GM19043 (cell line): Measurements from ENCODE around the gene CDC42BPB.

ENCODE experiments used
- ATAC-seq: cut with Tn5 transposase; IDR thresholded peaks from one replicate; pipeline ENCODE4 v1.9.1; 2021; ENCODE audit warnings: low read depth; ENCODE audit not compliant: unreplicated experiment

CDC42BPB gene

DNA sequence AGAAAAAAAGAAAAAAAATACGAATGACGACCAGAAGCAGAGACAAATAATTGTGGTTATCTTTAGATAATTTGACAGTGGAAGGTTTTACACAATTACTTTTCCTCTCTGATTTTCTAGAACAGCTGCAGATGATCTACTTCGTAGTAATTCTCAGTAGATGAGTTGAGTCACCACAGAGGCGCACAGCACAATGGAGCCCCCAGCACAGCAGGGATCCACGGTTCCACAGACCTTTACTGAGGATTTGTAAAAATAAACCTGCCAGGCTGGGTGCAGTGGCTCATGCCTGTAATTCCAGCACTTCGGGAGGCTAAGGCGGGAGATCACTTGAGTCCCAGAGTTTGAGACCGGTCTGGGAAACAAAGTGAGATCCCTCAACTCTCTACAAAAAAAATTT, 105.5 kb downstream of the CDC42BPB start:
- no peak for ATAC-seq

DNA sequence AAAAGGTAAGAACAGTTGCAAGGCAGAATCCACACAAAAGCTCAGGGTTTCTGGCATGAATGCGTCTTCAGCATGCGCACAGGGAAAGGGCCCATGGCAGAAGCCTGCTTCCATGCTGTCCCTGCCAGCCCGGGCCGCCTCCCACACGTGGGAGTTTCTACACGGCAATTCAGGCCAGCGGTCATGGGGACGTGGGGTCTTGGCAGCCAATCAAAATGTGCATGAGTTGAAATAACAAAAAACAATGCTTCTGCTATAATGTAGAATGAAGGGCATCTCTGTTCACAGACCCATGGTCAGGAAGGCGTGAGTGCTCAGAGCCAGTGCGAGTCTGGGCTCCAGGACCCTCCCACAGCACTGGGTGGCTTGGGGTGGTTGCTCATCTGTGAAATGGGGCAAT, 106.3 kb downstream of the CDC42BPB start:
- ATAC-seq: no peak

DNA sequence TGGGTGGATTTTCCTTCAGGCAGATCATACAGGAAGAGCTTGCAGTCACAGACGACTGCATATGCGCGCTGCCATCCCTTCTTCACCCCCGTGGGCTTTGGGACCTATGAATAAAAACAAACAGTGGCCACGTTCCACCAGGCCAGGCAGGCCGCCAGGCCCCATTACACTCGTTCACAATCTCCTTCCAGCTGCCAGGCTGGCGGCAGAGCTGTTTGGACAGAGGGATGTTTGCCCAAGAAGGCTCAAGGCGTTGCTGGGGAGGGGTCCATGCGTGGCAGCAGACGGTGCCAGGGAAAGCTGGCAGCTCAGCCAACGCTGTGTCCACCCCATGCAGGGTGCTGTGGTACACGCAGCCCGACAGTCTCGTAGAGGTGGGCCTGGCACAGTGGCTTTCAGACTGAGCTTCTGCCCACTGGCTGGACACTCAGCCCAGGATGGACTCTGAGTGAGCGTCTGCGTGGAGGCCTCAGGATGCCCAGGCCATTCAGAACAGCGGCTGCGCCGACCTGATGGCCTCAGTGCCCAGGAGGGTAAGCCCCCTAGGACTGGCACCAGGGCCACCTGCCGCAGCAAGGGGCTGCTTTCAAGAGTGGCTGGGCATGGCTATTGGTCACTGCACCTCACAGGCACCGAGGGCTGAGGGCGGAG, 107.4 kb downstream of the CDC42BPB start:
- ATAC-seq: no peak

DNA sequence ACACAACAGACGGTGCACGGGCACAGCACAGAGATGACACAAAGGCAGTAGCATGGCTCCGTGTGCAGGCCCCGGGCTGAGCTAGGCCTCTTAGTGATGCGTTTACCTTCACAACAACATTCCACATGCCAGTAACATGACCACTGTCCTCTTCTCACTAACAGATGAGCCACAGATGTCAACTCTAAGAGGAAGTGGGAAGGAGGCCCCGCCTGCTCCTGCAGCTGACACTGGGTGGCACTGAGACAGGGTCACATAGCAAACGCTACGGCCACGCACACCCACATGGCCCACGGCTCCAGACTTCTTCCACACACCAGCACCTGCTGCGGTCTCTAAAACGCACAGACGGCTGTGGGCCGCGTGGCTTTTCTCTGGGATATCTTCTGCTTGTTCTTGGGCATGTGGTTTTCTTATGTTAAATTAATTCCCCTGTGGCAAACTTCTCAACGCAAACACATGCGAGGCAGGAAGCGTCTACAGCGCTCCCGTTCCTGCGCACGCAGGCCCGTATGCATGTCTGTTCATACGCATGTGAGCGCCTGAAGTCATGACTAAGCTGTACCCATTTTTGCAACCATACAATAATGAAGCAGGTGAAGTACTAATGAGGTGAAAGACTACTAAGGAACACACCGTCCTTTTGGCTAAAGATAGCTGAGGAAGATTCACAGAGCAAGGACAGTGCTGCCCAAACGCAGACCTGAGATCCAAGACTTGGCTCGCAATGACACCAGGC, 108.1 kb downstream of the CDC42BPB start:
- ATAC-seq: no peak

DNA sequence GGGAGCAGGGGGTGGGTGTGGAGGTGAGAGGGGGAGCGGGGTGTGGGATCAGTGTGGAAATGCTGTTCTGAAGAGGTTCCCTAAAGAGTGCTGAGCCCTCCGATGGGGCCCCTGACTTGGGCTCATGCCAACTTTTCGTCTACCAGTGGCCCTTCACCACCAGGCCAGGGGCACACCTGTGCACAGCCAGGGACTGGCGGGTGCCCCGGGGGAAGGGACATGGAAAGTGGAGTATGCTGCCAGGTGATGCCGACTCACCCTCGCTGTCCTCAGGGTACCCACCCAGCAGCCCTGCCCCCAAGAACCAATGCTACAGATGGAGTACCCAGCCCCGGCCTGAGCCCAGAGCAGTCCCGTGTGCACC, 108.7 kb downstream of the CDC42BPB start:
- ATAC-seq: no peak

DNA sequence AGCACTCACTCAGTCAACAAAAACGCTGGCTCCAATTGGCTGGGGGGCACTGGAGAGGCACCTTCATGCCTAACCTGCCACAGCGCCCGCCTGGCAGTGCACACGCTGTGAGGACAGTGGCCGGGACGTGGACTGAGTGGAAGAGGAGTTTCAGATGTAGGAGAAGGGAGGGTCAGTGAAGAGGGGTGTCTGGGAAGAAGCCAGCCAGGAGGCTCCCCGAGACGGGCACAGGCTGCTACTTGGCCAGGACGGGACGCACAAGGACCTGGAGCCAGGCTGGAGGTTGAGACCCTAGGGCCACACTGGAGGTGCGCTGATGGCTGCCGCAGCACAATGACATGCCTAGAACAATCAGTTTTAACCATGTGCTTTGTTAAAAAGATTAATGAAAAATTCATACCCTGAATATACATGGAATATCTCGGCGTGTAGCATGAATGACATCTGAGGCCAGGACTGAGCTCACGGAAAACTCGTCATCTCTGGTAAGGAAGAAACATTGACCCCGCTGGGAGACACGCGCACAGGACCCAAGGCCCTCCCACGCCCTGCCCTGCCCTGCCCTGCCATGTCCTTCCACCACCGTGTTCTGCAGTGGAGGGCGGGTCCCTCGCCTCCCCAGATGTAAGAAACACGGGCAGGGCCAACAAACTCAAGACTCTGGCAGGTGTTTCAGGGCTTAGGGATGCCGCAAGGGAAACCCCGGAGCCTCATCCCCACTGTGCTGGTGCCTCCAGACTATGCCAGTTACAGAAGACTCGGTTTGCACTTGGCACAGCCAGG, 109.8 kb downstream of the CDC42BPB start:
- ATAC-seq: no peak

DNA sequence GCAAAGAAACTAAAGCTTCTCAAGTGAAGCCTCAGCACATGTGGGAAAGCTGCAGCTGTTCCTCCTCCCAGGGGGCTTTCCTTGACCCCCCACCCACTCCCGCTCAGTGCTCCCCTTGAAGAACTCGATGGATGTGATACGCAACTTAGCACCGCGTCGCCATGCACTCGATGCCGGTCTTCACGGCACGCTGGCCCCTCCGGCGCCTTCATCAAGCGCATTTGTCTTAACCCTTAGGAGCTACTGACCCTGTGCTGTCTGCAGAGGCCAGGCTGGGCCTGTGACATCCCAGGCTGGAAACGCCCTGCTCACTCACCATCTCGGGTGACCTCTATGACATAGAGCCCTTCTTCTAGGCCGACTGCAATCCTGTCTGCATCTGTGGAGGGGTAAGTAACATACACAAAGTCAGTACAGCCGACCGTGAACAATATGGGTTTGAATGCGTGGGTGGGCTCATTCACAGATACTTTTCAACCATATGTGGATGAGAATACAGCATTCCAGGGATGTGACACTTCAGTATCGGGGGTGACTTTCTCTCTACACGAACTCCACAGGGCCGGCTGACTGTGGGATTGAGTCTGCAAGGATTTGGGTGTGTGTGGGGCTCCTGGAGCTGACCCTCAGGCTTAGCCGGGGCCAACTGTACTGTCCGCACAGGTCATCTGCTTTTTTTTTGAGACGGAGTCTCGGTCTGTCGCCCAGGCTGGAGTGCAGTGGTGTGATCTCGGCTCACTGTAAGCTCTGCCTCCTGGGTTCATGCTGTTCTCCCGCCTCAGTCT, 111.8 kb downstream of the CDC42BPB start:
- no peak for ATAC-seq

DNA sequence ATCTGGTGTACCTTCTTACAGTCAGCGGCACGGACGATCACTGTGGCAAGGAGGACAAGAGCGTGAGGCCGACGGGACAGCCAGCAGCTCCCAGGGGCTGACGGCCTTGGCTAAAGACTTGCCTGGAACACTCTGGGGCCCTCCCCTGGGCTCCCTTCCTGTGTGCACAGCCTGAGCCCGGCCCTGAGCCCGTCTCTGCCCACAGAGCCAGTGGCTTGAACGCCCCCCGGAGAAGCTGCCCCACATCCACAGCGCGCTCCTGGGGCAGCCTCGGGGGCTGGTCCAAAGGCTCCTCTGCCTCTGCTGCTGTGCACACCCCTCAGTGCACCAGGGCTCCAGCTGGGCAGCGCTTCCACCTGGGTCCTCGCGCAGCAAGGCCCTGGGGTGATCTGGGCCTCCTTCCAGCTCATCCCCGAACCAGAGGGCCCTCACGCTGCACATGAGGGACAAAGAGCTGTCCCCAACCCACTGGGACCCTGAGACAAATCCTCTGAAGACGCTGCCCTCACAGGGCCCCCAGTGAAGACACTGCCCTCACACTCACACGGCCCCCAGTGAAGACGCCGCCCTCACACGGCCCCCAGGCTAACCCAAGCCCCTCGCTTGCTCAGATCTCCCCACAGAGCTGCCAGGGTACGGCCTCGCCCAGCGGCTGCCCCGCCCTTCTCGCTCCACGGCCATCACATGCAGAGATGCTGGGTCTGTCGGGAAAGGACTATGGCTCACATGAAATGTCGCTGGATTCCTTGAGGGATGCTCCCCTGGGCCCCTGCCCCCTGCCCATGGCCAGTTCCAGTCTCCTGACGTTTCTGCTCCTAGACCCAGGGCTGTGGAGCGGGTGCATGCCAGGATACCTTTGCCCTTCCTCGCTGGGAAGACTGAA, 112.7 kb downstream of the CDC42BPB start:
- no peak for ATAC-seq

DNA sequence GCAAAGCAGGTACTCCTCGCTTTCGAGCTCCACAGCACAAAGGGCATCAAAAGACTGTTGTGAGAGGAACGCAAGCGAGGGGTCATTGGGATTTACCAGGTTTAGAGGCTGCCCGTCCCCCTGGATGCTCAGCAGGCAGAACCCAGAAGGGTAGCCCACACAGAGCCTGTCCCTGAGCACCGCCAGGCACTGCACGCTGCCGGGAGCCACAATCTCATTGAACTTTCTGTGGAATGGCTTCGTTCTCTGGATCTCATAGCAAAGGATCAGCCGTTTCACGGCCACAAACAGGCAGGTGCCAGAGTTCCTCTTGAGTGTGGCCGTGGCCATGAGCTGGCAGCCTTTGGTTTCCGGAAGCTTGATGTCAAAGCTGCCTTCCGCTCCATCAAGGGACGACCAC, 113.4 kb downstream of the CDC42BPB start:
- no peak for ATAC-seq

DNA sequence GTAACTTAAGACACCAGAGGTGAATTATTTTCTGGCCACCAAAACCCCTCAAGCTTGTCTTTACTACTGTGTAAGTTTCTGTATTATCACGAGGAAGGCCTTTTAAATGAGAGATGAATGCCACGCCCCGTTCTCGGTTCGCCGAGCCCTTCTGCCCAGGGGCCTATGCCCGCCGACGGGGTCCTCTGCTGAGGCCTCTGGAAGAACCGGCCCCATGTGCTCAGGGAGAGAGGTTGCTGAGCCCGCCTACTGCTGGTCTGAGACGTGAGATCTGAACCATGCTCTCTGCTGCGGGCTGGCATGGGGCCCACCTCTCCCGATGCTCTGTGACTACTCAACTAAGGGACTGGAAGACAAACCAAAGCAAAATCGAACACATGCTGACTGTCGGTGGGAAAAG, 113.9 kb downstream of the CDC42BPB start:
- no peak for ATAC-seq

DNA sequence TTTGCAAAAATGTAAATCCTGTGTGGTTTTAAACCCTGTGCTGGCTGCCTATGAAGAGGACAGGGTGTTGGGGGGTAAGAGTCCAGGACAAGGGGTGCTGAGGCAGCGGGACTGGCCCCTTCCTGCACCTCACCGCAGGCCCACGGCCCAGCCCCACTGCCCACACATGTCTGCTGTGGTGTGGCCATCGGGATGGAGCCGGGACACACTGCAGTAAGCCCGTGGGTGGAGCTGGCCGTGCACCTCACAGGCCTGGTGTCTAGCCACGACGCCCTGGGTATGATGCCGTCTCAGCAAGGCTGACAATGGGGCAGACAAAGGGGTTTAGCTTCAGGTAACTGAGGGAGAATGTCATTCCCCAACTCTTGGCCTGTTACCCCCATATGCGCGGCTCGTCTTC, 115.3 kb downstream of the CDC42BPB start:
- ATAC-seq: no peak

DNA sequence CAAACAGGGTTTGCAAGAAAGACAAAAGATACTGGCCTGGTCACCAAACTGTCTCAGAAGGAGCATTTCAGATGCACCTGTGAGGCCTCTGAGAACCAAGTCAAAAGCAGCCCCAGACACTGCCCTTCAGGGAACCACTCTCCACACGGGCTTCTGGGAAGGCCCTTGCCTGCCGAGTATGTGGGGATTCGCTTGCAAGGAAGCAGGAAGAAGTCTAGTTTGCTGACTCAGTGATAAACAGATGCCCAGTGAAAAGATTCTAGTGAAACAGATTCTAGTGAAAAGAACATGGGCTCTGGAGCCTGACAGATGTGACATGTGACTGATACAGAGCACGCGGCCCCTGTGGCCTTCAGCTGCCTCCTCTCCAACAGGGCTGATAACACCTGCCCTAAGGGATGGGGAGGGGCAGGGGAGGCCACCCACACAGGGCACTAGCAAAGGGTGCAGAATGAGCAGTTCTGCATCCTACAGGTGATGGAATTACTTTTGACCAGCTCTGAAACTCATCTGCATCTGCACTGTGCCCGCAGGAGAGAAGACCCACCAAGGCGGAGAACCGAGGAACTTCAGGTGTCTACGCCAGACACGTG, 115.8 kb downstream of the CDC42BPB start:
- ATAC-seq: no peak

DNA sequence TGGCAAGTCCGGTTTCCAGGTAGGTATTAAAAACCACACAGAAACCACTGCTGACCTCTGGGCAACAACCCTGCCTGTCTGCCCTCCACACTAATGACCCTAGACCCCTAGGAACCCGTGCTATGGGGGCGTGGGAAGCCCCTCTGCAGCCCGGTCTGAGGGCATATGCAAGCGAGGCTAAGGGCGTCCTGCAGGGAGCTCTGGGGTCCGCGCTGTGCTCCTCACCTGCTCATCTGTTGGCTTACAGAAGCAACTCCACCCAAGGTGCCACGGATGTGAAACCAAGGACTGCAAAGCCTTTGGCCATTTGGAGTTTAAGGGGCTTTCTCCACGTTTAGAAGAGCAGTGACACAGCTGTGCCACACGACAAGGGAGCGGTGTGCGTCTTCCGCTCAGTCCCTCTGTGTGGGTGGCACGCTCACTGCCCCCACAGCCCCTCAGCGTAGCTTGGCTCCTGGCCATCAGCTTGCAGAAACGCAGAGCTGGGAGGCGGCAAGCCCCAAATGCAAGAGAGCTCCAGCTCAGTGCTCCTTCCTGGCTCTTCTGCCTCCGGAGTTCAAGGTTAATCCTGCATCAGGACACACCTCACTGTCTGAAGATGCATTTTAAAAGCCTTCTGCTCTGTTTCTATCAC, 116.5 kb downstream of the CDC42BPB start:
- ATAC-seq: no peak

DNA sequence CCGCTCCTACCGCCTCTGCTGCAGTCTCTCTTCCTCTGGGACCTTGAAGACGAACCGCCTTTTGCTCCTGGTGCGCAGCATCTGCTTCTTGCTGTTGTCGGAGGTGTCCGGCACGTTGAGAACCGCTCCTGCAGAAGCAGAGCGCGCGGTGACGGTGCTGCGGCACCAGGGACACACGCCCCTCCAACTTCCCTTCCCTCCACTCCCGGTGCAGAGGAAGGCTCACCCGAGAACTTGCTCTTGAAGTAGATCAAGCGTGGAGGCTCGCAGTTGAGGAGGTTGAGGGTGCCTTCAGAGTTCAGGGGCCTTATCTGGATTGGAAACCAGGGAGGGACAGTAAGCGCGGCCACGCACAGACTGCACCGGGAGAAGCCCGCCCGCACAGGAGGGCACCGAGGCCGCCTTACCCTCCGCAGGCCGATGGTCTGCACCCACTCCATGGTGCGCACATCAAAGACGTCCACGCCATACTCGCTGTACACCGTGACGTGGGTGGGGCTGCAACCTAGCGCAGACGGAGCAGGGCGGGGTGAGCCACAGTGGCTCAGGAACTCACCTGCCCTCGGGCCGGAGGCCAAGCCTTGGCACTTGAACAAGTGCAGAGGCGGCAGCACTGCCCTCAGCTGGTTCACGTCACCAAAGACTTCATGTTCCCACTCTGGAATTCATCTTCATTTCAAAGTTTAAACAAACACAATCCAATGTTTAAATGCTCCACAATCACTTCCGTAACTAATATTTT, 117.4 kb downstream of the CDC42BPB start:
- ATAC-seq: no peak

DNA sequence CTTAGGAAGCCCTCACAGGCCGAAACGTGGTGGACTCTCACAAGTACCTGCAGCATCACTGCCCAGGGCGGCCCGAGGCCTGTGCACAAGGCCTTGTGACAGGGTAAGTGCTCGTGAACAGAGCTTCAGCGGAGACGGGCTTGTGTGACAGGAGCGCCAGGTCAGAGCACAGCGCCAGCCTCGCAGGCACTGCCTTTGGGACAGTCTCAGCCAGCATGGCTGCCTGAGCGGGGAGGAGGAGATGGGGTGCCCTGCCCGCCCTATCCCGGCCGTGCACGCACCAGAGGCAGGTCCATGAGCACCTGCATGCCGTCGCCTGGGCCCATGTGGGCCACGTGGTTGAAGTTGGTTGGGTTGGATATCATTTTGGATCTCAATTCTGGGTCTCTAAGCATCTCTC, 118.0 kb downstream of the CDC42BPB start:
- no peak for ATAC-seq

DNA sequence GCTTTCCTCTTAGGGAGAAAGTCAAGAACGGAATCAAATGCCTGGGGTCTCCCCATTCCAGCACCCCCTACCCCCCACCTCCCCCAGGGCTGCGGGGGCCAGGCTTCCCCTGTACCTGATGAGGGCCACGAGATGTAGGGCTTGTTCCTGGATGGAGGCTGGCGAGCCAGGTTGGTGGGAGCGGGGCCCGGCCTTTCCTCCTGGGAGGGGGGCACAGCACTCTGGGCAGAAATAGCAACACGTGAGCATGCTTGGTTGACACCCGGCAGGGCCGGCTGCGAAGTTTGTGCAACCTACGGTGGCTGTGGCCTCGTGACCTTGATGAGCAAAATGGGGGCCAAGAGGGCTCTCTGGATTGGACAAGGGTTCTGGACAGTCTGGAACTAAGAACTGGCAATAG, 119.2 kb downstream of the CDC42BPB start:
- ATAC-seq: no peak

DNA sequence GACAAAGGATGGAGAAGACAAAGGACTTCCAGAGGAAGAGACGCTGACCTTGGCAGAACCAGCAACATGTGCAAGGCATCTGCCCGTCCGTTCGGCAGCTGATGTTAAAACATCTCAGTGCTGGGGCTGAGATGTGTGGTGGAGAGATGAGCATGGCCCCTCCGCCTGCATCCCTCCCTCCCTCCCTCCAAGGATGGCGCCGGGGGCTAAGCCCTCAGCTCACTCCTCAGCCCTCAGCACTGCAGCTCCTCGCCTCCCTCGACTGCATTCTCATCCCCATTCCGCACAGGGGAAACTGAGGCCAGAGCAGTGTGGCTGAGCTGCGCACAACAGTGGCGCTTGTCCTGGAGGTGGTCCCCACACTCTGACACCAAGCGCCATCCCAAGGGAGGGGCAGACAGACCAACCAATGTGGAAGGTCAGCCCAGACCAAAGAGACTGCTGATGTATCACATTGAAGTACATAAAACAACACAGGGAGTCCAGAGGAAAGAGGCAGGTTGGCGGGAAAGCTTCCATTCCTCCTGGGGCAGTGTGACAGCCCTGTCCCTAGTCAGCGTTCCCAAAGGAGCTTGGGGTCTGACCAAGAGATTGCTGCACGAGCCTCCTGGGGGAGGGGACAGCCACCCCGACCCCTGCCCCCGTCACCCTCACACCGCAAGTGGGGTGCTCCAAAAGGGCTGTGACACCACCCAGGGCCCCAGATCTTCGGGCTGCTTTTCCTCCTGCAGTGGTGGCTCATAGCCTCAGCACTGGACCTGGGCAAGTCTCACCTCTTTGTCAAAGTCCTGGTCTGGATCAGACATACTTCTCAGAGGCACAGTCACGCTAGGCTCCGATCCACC, 119.8 kb downstream of the CDC42BPB start:
- ATAC-seq: no peak

DNA sequence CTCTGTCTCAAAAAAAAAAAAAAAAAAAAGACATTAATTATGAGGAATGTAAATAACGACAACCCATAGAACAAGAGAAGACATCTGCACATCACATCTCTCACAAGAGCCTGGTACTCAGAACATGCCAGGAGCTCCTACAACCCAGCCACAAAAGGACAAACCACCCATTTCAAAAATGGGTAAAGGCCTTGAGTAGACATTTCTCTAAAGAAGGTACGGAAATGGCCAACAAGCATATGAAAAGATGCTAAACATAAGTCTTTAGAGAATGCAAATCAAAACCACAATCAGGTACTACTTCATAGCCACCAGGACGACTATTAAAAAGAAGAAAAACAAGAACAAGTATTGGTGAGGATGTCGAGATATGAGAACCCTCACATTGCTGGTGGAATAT, 121.6 kb downstream of the CDC42BPB start:
- ATAC-seq: no peak
